ENCODE results near the gene UGT8. TPM values are rescaled to one million over a fixed set of nuclear protein-coding genes. Genes with fewer than 3 reads are reported as not detected.

The UGT8 gene
- total RNA-seq, 1 experiment from 2014 or later: 14.8 TPM

DNA sequence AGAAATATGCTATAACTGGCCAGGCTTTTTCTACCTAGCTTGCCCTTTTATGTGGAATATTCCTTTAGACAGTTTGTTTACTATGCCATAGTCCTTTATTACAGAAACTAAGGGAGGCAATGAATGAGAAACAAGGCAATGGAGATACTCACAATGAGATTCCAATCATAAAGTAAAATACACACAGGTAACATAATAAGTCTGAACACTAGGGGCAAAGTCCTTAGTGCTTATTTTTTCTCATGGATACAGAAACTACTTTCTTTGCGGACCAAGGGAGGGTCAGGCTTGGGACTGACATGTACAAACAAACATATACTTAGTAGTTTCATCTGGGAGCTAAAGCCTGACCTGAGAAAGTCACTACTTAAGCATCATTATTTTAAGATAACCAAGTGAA lies 16.0 kb upstream of the UGT8 start:
- no peak overlapping the region for H3K27ac ChIP-seq (ENCODE audit: low read depth, low read length)
- ChIA-PET POLR2A (no interaction called here), CTCF (no interaction called here), RAD21 (ENCODE audit: low non-redundant PET in 1 of 2, low total read pairs in 2 of 2, uncharacterized antibody in 2 of 2, unreplicated experiment in 2 of 2) (no interaction called here)
- H2AFZ ChIP-seq (ENCODE audit: low read depth, low read length, poor library complexity, severe bottlenecking): no peak overlapping the region
- DNase-seq (ENCODE audit: low read depth, low spot score): no peak
- H3K9ac ChIP-seq (ENCODE audit: low read length): no peak overlapping the region
- H4K20me1 ChIP-seq (ENCODE audit: insufficient read depth): no peaks in the 10 kb centered on the region
- H3K4me2 ChIP-seq (ENCODE audit: low read length): no peak overlapping the region
- intact Hi-C loops (cut with micrococcal nuclease): no loop called here
- no peaks in the 10 kb centered on the region for H3K36me3 ChIP-seq (ENCODE audit: control insufficient read depth in 1 of 2, insufficient read depth in 2 of 2, low read length in 2 of 2)
- no peak overlapping the region for H3K4me3 ChIP-seq (replicated peaks in 1 of 2; ENCODE audit: low read depth in 1 of 2, low read length in 2 of 2)
- no peaks in the 10 kb centered on the region for H3K27me3 ChIP-seq (ENCODE audit: insufficient read depth, low read length)
- no peak for ATAC-seq
- H3K4me1 ChIP-seq (ENCODE audit: control insufficient read depth in 1 of 2, insufficient read depth in 2 of 2, low read length in 2 of 2): no peaks in the 10 kb centered on the region
- no peaks in the 10 kb centered on the region for H3K79me2 ChIP-seq (ENCODE audit: insufficient read depth, low read length)
- no peaks in the 10 kb centered on the region for H3K9me2 ChIP-seq (ENCODE audit: insufficient read depth)
- no TSS peak for BruUV-seq (replicated peaks)
- TF ChIP-seq CEBPB (IDR thresholded peaks at IDR 0.05; ENCODE audit: low read depth): no peak
- TF ChIP-seq, protein P1, sequence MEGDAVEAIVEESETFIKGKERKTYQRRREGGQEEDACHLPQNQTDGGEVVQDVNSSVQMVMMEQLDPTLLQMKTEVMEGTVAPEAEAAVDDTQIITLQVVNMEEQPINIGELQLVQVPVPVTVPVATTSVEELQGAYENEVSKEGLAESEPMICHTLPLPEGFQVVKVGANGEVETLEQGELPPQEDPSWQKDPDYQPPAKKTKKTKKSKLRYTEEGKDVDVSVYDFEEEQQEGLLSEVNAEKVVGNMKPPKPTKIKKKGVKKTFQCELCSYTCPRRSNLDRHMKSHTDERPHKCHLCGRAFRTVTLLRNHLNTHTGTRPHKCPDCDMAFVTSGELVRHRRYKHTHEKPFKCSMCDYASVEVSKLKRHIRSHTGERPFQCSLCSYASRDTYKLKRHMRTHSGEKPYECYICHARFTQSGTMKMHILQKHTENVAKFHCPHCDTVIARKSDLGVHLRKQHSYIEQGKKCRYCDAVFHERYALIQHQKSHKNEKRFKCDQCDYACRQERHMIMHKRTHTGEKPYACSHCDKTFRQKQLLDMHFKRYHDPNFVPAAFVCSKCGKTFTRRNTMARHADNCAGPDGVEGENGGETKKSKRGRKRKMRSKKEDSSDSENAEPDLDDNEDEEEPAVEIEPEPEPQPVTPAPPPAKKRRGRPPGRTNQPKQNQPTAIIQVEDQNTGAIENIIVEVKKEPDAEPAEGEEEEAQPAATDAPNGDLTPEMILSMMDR (IDR thresholded peaks at IDR 0.05 in 2 of 3, conservative IDR thresholded peaks at IDR 0.05 in 1 of 3; ENCODE audit: borderline replicate concordance in 1 of 3, insufficient read depth in 1 of 3, low read depth in 2 of 3, low read length in 2 of 3): peak in 1 of 3 experiments; percentile 33; a peak in 2 of 6 replicates
- TF ChIP-seq YY1 (IDR thresholded peaks at IDR 0.05; ENCODE audit: extremely low read depth, insufficient replicate concordance, low read depth, low read length): no peak
- no peaks in the 10 kb centered on the region for H3K9me3 ChIP-seq (ENCODE audit: control insufficient read depth in 1 of 2, insufficient read depth in 1 of 2, low read depth in 1 of 2, low read length in 2 of 2)

DNA sequence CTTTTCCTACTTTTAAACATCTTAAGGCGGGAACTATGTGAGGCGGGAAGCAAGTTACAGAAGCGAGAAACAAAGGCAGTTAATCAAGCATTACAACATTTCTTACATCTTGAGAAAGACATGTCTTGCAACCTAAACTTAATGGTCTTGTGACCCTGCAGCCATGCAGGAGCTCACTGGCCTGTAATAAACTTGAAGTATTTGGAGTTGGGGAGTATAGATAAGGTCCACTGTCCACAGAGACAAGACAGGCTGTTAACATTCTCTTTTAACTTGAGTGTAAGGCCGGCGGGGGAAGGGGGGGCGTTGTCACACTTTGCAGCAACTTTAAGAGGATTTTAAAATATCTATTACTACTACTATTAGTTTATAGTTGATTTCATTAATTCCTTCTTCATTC lies 10.3 kb upstream of the UGT8 start:
- Histone ChIP-seq H3K9me3 (ENCODE audit: control insufficient read depth in 1 of 2, insufficient read depth in 1 of 2, low read depth in 1 of 2, low read length in 2 of 2) (no peaks in the 10 kb centered on the region), H4K20me1 (ENCODE audit: insufficient read depth) (no peaks in the 10 kb centered on the region), H3K27ac (ENCODE audit: low read depth, low read length) (no peak overlapping the region), H3K9ac (ENCODE audit: low read length) (no peak overlapping the region), H3K4me3 (replicated peaks in 1 of 2; ENCODE audit: low read depth in 1 of 2, low read length in 2 of 2) (no peak overlapping the region), H3K36me3 (ENCODE audit: control insufficient read depth in 1 of 2, insufficient read depth in 2 of 2, low read length in 2 of 2) (no peaks in the 10 kb centered on the region), H3K9me2 (ENCODE audit: insufficient read depth) (no peaks in the 10 kb centered on the region), H2AFZ (ENCODE audit: low read depth, low read length, poor library complexity, severe bottlenecking) (no peak overlapping the region), H3K79me2 (ENCODE audit: insufficient read depth, low read length) (no peaks in the 10 kb centered on the region), H3K27me3 (ENCODE audit: insufficient read depth, low read length) (no peaks in the 10 kb centered on the region), H3K4me2 (ENCODE audit: low read length) (no peak overlapping the region), H3K4me1 (ENCODE audit: control insufficient read depth in 1 of 2, insufficient read depth in 2 of 2, low read length in 2 of 2) (no peaks in the 10 kb centered on the region)
- ChIA-PET CTCF (no interaction called here), POLR2A (no interaction called here), RAD21 (ENCODE audit: low non-redundant PET in 1 of 2, low total read pairs in 2 of 2, uncharacterized antibody in 2 of 2, unreplicated experiment in 2 of 2) (no interaction called here)
- ATAC-seq (no peak), DNase-seq (ENCODE audit: low read depth, low spot score) (no peak)
- no peak for TF ChIP-seq JUND (IDR thresholded peaks at IDR 0.05)
- TF ChIP-seq CEBPB (IDR thresholded peaks at IDR 0.05; ENCODE audit: low read depth): no peak
- TF ChIP-seq EZH2phosphoT487 (IDR thresholded peaks at IDR 0.05; ENCODE audit: borderline replicate concordance): no peak
- TF ChIP-seq, protein P2, sequence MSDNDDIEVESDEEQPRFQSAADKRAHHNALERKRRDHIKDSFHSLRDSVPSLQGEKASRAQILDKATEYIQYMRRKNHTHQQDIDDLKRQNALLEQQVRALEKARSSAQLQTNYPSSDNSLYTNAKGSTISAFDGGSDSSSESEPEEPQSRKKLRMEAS (IDR thresholded peaks at IDR 0.05): no peak
- TF ChIP-seq, protein P3, sequence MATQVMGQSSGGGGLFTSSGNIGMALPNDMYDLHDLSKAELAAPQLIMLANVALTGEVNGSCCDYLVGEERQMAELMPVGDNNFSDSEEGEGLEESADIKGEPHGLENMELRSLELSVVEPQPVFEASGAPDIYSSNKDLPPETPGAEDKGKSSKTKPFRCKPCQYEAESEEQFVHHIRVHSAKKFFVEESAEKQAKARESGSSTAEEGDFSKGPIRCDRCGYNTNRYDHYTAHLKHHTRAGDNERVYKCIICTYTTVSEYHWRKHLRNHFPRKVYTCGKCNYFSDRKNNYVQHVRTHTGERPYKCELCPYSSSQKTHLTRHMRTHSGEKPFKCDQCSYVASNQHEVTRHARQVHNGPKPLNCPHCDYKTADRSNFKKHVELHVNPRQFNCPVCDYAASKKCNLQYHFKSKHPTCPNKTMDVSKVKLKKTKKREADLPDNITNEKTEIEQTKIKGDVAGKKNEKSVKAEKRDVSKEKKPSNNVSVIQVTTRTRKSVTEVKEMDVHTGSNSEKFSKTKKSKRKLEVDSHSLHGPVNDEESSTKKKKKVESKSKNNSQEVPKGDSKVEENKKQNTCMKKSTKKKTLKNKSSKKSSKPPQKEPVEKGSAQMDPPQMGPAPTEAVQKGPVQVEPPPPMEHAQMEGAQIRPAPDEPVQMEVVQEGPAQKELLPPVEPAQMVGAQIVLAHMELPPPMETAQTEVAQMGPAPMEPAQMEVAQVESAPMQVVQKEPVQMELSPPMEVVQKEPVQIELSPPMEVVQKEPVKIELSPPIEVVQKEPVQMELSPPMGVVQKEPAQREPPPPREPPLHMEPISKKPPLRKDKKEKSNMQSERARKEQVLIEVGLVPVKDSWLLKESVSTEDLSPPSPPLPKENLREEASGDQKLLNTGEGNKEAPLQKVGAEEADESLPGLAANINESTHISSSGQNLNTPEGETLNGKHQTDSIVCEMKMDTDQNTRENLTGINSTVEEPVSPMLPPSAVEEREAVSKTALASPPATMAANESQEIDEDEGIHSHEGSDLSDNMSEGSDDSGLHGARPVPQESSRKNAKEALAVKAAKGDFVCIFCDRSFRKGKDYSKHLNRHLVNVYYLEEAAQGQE (IDR thresholded peaks at IDR 0.05; ENCODE audit: low read depth): no peak
- TF ChIP-seq SP1 (IDR thresholded peaks at IDR 0.05; ENCODE audit: low read depth): no peak
- no peak for TF ChIP-seq SIN3A (IDR thresholded peaks at IDR 0.05; ENCODE audit: low read depth)
- no peak for TF ChIP-seq ELF1 (IDR thresholded peaks at IDR 0.05; ENCODE audit: borderline replicate concordance, low read depth)
- BruUV-seq (replicated peaks): no TSS peak
- intact Hi-C loops (cut with micrococcal nuclease): no loop called here

Measured in HCT116 (cell line).